HG03354 (cell line): Measurements from ENCODE around the gene KCNN3.
A peak's percentile ranks its signal among the peaks of the same experiment; 100 is the strongest.
"Not testable (repeated sequence)": the region's sequence is repeated elsewhere in the genome, so short reads cannot be mapped to it uniquely, and the experiment has no call there.

Experiments used
- ATAC-seq: cut with Tn5 transposase; IDR thresholded peaks from one replicate; pipeline ENCODE4 v1.9.1; 2021; ENCODE audit warnings: mild to moderate bottlenecking; ENCODE audit not compliant: unreplicated experiment, poor library complexity, severe bottlenecking

KCNN3 gene

DNA sequence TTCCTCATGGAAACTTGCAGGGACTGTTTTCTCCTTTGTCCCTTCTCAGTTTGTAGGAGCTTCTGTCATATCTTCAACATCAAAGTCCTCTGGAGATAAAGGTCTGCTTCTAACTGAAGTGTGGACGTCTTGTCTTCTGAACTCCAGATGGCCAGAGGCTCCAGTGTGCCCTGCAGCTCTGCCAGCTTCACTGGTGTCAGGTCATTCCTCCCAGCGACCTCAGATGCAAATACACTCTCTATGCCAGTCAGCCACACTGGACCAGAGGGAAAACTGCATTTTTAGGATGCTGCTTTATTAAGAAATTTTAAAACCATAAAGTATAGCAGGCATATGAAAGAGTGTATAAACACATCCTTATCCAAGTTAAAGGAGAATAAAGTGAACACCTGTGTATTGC lies 183.6 kb downstream of the KCNN3 start:
- no peak for ATAC-seq

DNA sequence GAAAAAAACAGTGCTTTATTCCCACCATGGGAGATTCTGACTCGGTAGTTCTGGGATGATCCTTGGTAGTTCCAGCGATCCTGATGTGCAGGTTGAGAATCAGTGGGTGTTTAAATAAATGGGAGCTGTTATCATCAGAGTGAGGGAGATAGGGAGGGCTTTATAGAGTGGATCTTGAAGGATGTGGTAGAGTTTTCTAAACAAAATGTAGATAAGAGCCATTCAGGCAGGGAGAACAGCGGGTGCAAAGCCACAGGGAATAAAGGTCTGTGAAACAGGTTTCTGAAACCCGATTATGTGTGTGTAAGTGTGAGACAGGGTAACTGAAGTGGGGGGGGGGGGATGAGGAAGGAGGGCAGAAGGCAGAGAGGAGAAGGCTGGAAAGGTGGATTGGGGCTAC lies 186.3 kb downstream of the KCNN3 start:
- no peak for ATAC-seq

DNA sequence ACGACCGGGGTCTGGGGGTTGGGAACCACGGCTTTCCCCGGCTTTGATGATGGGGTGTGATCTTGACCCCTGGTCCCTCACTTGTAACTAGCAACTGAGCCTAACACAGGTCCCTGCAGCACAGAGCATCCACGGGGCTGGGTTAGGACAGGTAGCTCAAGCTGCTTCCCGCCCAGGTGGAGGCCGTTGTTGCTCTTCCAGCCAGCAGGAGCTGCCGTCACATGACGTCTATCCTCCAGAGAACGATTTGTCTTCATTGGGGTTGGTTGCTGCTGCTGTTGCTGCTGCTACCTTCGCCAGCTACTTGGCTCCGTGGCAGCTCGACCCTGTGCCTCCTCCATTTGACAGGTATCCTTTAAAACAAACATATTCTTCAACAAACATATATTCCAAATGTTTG lies 187.8 kb downstream of the KCNN3 start:
- ATAC-seq, result no peak

DNA sequence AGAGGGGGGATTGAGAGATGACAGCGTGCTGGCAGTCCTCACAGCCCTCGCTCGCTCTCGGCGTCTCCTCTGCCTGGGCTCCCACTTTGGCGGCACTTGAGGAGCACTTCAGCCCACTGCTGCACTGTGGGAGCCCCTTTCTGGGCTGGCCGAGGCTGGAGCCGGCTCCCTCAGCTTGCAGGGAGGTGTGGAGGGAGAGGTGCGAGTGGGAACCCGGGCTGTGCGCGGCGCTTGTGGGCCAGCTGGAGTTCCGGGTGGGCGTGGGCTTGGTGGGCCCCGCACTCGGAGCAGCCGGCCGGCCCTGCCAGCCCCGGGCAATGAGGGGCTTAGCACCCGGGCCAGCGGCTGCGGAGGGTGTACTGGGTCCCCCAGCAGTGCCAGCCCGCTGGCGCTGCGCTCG lies 192.2 kb downstream of the KCNN3 start:
- ATAC-seq, result not testable (repeated sequence)

DNA sequence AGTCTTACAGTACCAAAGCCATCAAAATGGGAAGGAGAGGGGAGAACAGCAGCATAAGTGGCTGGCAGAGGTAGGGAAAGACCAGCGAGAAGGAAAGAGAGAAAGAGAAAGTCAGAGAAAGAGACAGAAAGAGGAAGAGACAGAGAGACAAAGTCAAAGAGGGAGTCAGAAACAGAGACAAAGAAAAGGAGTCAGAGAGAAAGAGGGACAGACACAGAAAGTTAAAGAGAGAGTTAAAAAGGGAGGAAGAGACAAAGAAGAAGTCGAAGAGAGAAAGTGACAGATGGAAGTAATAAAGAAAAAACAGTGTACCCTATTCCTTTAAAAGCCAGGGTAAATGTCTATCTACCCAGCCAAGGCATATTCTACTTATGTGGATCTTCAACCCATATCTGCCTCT lies 193.2 kb downstream of the KCNN3 start:
- not testable (repeated sequence) for ATAC-seq

DNA sequence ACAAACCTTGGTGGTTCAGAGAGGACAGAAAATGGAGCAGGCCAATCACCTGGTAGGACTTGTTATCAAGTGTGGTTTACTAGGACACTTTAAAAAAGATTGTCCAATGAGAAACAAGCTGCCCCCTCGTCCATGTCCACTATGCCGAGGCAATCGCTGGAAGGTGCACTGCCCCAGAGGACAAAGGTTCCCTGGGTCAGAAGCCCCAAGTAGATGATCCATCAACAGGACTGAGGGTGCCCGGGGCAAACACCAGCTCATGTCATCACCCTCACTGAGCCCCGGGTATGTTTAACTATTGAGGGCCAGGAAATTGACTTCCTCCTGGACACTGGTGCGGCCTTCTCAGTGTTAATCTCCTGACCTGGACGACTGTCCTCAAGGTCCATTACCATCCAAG lies 195.6 kb downstream of the KCNN3 start:
- not testable (repeated sequence) for ATAC-seq

DNA sequence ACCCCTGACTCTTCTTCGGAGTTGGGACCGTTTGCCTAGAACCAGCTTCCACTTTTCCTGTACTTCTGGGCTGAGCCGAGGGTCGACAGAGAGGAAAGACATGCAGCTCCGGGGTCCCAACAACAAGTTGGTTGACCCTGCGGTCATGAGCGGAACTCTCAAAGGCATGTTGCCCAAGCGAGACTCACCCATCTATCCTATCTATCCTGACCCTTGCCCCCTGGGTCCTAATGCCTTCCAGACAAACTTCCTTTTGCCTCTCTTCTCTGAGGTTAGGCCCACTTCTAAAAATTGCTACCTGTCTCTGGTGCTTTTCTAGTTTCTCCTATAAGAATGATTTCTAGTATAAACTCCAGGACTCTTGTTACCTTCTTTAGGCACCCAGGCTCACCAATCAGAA lies 197.8 kb downstream of the KCNN3 start:
- not testable (repeated sequence) for ATAC-seq

DNA sequence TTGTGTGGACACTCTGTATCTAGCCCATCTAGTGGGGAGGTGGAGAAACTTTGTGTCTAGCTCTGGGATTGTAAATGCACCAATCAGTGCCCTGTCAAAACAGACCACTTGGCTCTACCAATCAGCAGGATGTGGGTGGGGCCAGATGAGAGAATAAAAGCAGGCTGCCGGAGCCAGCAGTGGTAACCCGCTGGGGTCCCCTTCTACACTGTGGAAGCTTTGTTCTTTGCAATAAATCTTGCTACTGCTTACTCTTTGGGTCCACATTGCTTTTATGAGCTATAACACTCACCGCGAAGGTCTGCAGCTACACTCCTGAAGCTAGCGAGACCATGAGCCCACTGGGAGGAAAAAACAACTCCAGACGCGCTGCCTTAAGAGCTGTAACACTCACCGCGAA lies 198.7 kb downstream of the KCNN3 start:
- not testable (repeated sequence) for ATAC-seq

DNA sequence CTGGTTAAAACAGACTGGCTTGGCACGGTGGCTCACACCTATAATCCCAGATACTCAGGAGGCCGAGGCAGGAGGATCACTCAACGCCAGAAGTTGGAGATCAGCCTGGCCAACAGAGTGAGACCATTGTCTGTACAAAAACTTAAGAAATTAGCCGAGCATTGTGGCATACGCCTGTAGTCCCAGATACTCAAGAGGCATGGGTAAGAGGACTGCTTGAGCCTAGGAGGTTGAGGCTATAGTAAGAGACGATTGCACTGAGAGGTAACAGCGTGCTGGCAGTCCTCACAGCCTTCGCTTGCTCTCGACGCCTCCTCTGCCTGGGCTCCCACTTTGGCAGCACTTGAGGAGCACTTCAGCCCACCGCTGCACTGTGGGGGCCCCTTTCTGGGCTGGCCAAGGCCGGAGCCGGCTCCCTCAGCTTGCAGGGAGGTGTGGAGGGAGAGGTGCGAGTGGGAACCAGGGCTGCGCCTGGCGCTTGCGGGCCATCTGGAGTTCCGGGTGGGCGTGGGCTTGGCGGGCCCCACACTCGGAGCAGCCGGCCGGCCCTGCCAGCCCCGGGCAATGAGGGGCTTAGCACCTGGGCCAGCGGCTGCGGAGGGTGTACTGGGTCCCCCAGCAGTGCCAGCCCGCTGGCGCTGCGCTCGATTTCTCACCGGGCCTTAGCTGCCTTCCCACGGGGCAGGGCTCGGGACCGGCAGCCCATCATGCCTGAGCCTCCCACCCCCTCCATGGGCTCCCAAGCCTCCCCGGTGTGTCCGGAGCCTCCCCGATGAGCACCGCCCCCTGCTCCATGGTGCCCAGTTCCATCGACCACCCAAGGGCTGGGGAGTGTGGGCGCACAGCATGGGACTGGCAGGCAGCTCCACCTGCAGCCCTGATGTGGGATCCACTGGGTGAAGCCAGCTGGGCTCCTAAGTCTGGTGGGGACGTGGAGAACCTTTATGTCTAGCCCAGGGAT lies 199.5 kb downstream of the KCNN3 start:
- not testable (repeated sequence) for ATAC-seq

DNA sequence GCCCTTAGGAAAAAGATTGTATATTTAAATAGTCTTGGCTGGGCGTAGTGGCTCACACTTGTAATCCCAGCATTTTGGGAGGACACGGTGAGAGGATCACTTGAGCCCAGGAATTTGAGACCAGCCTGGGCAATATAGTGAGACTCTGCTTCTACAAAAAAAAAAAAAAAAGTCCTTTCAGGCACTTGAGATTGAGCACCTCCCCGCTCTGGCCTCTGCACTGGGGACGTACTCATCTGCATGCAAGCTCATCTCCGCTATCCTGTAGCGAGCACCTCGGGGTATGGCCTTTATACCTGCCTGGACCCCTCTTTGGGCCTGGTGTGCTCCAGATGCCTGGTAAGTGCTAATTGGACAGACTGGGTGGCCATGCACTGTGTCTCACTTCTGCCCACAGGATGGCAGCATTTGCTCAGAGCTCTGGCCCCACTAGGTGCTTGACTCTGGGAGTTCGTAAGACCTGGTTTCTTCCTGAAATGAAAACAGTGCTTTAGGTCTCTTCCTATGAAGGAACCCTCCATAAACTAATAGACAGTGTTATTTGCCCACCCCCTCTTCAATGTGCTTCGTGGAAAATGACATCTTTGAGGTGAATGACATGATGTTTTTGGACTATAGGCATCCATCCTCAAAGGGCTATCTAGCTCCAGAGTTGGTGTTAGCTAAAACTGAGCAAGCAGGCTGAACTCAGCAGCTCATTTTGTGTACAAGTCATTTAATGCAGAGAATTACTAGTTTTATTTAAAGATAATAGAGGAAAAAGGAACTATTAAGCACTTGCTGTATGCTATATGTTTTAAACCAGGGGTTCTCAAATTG lies 200.4 kb downstream of the KCNN3 start:
- peak; percentile 61 for ATAC-seq

DNA sequence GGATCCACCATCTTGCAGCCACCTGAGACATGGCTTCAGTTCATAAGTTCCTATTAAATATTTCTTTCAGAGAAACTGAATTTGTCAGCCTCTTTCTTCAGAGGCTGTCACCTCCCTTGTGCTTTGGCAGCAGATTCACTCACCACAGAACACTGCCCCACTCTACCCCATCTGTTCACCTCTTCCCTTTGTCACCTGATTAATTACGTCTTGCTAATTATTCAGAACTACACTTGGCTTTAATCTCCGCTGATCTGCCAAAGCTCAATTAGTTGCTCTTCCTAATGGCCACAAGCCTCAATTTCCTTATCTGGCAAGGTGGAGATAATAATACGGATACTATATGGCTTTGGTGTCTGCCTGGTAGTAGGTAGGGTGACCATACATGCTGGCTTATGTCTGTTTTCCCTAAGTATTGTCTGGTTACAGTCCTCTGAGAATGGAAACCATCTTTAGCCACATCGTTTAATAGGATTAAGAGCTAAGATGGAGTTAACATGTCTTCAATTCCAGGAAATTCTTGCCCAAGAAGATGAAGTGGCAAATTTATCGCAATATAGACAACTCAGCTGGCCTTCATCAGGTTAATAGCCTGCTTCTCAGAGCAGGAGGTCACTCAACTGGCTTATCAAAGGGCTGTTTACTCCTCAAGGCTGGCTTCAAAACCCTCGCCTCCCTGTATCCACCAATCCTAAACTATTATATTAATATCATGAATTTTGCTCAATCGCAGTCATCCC lies 203.9 kb downstream of the KCNN3 start:
- ATAC-seq, result no peak

DNA sequence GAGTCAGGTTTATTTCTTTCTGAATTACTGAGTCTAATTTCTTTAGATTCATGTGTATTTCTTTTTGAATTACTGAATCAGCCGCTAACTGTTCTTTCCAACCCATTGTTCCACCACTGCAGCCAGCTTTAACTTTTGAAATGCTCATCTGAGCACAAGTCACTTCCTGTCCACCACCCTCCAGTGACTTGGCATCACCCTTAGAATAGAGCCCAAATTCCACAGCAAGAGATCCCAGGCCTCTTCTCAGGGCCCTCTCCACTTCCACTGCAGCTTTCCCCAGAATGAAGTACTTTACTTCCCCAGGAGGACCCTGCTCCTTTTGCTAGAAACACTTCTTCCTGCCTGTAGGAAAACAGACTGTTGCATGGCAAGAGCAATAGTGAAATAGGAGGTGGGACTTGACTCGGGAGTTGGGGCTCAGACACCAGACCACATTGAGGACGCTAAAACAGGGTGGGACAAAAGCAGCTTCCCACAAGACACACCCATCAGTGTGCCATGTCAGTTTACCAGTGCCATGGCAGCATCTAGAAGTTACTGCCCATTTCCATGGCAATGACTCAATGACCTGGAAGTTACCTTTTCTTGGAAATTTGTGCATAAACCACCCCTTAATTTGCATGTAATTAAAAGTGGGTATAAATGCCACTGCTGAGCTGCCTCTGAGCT lies 205.6 kb downstream of the KCNN3 start:
- ATAC-seq, result no peak

DNA sequence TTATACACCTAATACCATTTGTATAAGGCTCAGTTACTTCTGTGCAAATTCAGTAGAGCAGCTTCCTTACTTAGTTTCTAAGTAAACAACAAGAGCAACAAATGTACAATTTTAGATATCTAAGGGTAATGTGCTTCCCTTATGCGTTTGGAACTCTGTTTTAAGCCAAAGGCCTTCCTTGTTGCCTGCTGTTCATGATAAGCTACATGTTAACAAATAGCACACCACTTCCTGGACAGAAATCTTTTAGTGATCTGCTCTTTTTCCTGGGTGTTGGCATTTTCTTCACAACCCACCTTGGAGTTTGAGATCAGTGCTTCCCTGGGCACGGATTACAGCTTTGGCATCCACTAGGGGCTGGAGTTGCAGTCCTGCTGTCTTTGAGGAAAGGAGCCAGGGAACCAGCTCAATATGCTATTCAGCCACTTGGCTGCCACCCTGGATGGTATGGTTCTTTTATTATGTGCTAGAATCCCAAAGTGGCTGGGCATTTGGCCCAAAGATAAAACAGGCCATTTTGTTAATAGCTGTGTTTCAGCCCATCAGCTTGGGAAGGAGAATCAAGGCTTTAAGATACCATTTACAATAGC lies 206.5 kb downstream of the KCNN3 start:
- no peak for ATAC-seq

DNA sequence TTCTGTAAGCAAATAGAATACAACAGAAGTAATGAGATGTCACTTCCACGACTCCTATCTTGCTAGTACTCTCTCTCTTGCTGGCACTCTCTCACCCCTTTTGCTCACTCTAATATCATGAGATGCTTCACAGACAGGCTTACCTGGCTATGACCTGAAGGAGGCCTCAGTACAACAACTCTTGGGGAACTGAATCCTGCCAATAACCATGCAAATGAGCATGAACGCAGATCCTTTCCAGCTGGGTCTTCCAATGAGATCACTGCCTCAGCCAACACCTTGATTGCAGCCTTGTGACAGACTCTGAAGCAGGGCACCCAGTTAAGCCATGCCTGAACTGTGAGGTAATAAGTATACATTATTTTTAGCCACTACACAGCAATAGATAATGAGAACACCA lies 209.0 kb downstream of the KCNN3 start:
- ATAC-seq, result no peak

DNA sequence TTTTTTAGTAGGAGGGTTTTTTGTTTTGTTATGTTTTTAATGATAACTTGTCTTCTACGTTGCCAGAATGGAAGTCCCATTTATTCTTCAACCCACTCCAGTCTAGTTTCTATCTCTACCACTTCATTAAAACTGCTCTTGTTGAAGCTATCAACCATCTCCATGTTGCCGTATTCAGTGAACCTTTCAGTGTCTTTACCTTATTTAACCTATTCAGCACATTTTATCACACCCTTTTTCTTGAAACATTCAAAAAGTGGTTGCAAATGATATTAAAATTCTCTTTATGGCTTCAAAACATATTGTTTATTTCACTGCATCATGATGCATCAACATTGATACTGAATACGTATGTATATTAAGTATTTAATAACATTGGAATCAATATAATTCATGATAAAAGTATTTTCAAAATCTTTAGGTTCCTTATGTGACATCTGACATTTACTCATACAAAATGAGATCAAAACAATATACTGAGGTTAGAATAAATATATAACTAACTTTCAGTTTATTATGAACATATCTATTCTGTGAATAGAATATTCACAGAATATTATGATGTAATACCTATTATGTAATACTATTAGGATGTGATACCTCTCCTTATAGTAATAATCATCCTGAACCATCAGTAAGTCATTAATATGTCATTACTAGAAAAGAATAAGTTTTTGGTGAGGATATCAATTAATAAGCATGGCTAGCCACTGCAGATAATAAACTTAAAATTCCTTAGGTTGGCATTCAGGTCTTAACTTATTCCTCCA lies 210.1 kb downstream of the KCNN3 start:
- ATAC-seq, result no peak

DNA sequence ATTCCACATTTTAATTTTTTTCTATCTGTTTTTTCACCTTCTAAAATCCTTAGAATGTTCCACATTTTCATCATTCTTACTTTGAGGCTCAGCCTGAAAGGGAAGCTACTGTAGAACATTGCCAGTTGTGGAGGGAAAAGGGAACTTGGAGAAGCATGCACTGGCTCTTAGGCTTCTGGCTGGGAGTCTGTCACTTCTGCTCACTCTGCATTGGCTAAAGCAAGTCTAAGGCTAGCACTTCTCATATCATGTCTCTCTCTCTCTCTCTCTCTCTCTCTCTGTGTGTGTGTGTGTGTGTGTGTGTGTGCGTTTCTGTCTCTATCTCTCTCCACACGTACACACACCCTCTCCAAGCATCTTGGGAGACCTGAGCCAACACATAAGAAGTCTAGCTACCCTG lies 212.5 kb downstream of the KCNN3 start:
- no peak for ATAC-seq

DNA sequence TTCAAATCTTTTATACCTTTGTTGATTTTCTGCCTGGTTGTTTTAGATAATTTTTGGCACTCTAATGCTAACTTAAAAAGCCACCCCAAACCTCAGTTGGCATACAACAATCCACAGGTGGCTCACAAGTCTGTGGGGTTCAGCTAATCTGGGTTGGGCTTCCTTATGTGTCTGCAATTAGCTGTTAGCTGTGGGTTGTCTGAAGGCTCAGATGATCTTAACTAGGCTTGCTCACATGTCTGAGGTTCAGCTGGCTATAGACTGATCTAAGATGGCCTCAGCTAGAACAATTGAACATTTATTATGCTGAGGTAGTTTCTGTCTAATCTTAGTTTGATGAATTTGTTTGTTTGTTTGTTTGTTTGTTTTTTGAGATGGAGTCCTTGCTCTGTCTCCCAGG lies 217.2 kb downstream of the KCNN3 start:
- ATAC-seq, result no peak
